Brain microvascular endothelial cell (primary cell): Measurements from ENCODE around the gene ADAMTS2.

Experiments used
- DNase-seq: peaks from one replicate; pipeline ENCODE4 v3.0.0-alpha.2; 2020
- H3K27ac ChIP-seq: fragments of 250-450 bp; sonication (Bioruptor Pico); 2 replicates; pipeline ENCODE4 v1.5.1; 2020; ENCODE audit warnings: mild to moderate bottlenecking, moderate library complexity
- H3K27me3 ChIP-seq: fragments of 250-450 bp; sonication (Bioruptor Pico); replicated peaks from 2 replicates; pipeline ENCODE4 v1.5.1; 2020; ENCODE audit warnings: mild to moderate bottlenecking
- H3K36me3 ChIP-seq: fragments of 250-450 bp; sonication (Bioruptor Pico); replicated peaks from 2 replicates; pipeline ENCODE4 v1.5.1; 2020; ENCODE audit warnings: mild to moderate bottlenecking
- H3K4me3 ChIP-seq: 2 replicates; pipeline ENCODE4 v1.5.1; 2011; ENCODE audit warnings: low read depth, mild to moderate bottlenecking, control low read depth, low read length, moderate library complexity
- in situ Hi-C: cut with HindIII; loops from 2 replicates; pipeline ENCODE4 v1.10.0; 2017; ENCODE audit warnings: low sequenced_read_pairs, low pct_ligation_motif_present
- TF ChIP-seq, protein P1 (sequence below): IDR thresholded peaks from 2 replicates; pipeline ENCODE4 v1.5.1; 2011; ENCODE audit warnings: low read depth, mild to moderate bottlenecking, moderate library complexity, low read length, control low read depth, inconsistent platforms; ENCODE audit errors: missing control alignments

Gene ADAMTS2

GRCh38 chr5:179209359-179210150 is 135.7 kb downstream of the ADAMTS2 start:
- H3K27me3 ChIP-seq = no peaks in the 10 kb centered on the region
- TF ChIP-seq, protein P1, sequence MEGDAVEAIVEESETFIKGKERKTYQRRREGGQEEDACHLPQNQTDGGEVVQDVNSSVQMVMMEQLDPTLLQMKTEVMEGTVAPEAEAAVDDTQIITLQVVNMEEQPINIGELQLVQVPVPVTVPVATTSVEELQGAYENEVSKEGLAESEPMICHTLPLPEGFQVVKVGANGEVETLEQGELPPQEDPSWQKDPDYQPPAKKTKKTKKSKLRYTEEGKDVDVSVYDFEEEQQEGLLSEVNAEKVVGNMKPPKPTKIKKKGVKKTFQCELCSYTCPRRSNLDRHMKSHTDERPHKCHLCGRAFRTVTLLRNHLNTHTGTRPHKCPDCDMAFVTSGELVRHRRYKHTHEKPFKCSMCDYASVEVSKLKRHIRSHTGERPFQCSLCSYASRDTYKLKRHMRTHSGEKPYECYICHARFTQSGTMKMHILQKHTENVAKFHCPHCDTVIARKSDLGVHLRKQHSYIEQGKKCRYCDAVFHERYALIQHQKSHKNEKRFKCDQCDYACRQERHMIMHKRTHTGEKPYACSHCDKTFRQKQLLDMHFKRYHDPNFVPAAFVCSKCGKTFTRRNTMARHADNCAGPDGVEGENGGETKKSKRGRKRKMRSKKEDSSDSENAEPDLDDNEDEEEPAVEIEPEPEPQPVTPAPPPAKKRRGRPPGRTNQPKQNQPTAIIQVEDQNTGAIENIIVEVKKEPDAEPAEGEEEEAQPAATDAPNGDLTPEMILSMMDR = no peak
- no peaks in the 10 kb centered on the region for H3K36me3 ChIP-seq
- DNase-seq = peak; percentile 68
- in situ Hi-C loops = no loop called here
- no peak overlapping the region for H3K27ac ChIP-seq
- no peak overlapping the region for H3K4me3 ChIP-seq

DNA sequence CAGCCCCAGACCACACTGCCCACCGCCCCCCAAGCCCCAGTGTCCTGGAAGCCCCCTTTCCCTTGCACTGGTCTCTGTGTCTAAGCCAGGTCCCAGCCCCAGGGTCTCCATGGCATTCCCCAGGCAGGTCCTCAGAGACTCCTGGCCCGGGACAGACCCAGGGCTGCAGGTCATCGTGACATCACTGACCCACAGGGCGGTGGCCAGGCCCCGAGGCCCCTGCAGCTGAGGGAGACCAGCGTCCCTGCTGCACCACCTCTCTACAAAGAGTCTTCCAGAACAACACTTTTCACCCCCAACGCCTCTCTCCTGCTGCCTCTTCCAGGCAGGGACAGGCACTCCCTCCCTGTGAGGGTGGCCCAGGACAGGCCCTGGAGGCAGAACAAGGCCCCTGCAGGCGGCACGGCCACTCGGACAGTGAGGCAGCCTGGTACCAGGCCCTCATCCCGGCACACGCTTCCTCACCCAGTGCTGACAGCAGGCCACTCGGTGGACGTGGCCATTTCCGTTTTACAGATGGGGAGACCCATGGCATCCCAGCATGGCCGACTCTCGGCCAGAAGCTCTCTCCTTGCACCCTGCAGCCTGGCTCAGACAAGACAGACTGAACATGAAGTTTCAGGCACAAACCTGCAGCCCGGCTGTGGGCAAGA is 136.4 kb downstream of the ADAMTS2 start:
- Histone ChIP-seq H3K36me3 (no peaks in the 10 kb centered on the region), H3K27me3 (no peaks in the 10 kb centered on the region), H3K27ac (no peak overlapping the region), H3K4me3 (no peak overlapping the region)
- no peak for DNase-seq
- TF ChIP-seq, protein P1 = no peak
- in situ Hi-C loops = no loop called here

- Histone ChIP-seq H3K4me3 (no peak overlapping the region), H3K27me3 (no peaks in the 10 kb centered on the region), H3K36me3 (no peaks in the 10 kb centered on the region), H3K27ac (no peak overlapping the region)
- TF ChIP-seq, protein P1 = peak; percentile 6
- DNase-seq = no peak
- in situ Hi-C loops = no loop called here
Observed at GRCh38 chr5:179207920-179208705, 137.1 kb downstream of the ADAMTS2 start.

DNA sequence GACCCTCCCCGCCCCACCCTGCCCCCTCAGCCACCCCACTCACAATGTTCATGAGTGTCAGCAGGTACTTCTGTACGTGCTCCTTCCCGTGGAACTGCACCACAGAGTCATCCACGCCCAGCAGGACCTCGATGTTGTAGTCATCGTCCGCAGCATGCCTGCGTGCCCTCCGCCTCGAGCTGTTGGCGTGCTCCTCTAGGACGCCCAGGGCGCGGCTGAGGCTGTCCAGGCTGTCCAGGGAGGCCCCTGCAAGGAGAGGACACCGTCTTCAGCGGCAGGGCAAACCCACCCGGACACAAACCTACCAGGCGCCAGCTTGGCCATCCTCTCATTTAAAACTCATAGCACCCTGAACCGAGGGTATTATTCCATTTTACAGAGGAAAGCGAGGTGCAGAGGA is 137.8 kb downstream of the ADAMTS2 start:
- no peak for DNase-seq
- TF ChIP-seq, protein P1 = no peak
- in situ Hi-C loops = no loop called here

DNA sequence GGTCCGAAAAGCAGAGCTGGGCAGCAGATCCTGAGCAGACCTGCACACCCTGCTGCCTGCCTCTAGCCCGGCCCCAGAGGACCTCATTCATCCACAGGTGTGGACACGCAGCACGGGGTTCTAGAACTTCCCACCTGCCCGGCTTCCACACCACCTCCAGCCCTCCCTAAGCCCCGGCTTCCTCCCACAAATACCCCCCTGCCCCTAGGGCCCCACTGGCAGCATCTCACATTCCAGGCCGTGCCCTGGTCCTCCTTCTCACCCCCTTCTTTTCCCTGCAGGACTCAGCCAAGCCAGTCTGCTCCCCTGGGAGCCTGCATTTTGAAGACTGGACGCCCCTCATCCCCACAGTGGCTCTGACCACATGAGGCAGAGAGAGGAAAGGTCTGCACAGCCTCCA is 138.9 kb downstream of the ADAMTS2 start:
- Histone ChIP-seq H3K4me3 (no peak overlapping the region), H3K36me3 (no peaks in the 10 kb centered on the region), H3K27ac (no peak overlapping the region), H3K27me3 (no peaks in the 10 kb centered on the region)
- in situ Hi-C loops = no loop called here
- TF ChIP-seq, protein P1 = no peak
- DNase-seq = no peak

More for the DNA sequence above, 137.8 kb downstream of the ADAMTS2 start:
- H3K27me3 ChIP-seq = no peaks in the 10 kb centered on the region
- H3K27ac ChIP-seq = no peak overlapping the region
- H3K36me3 ChIP-seq = no peaks in the 10 kb centered on the region
- no peak overlapping the region for H3K4me3 ChIP-seq
